GM12874 (cell line): ENCODE results near the gene SBF1.

ENCODE experiments used
- TF ChIP-seq, protein P1 (sequence below): IDR thresholded peaks from 2 replicates; pipeline ENCODE4 v1.5.1; 2011; ENCODE audit warnings: low read depth, mild to moderate bottlenecking, control low read depth, low read length, moderate library complexity; ENCODE audit not compliant: insufficient read depth

SBF1 gene

DNA sequence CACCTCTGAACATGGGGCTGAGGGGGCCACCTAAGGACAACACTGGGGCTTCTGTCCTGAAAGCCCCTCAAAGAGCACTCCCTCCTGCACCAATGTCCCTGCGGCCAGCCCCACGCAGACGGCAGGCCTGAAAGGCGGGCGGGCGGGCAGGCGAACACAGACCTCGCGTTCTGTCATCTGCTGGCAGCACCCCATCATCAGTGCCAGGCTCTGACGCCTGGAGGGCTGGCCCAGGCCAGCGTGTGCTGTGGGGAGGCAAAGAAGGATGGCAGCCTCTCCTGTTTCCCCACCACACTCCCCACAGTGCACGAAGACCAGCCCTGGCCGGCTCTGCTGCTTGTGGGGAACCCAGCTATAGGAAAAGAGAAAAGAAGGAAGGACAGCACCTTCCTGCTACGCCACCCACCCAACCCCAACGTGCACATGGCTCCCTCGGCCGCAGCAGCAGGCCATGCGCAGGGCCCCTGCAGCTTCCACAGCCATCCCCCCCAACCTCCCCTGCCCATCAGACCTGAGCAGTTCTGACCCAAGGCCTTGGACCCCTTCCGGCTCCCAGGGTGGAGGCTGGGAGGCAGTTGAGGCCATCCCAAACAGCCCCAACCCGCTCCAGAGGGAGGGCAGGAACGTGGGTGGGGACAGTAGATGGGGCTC, 3.5 kb downstream of the SBF1 start:
- TF ChIP-seq, protein P1, sequence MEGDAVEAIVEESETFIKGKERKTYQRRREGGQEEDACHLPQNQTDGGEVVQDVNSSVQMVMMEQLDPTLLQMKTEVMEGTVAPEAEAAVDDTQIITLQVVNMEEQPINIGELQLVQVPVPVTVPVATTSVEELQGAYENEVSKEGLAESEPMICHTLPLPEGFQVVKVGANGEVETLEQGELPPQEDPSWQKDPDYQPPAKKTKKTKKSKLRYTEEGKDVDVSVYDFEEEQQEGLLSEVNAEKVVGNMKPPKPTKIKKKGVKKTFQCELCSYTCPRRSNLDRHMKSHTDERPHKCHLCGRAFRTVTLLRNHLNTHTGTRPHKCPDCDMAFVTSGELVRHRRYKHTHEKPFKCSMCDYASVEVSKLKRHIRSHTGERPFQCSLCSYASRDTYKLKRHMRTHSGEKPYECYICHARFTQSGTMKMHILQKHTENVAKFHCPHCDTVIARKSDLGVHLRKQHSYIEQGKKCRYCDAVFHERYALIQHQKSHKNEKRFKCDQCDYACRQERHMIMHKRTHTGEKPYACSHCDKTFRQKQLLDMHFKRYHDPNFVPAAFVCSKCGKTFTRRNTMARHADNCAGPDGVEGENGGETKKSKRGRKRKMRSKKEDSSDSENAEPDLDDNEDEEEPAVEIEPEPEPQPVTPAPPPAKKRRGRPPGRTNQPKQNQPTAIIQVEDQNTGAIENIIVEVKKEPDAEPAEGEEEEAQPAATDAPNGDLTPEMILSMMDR: no peak

DNA sequence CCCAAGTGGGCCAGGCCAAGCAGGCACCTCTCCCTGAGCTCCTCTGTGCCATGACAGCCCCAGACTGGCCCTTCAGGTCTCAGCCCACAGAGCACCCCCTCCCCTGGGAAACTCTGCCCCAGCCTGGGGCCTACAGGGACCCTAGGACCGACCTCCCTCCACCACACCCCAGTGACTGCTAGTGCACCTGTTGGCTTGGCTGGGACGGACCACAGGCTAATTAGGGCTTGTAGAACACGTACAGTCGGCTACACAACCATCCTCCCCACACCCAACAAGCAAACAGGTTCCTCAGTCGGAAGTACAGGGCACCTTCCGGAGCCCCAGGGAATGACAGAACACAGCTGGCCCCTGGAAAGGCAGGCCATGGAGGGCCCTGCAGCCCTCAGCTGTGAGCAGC, 4.3 kb downstream of the SBF1 start:
- TF ChIP-seq, protein P1: no peak

DNA sequence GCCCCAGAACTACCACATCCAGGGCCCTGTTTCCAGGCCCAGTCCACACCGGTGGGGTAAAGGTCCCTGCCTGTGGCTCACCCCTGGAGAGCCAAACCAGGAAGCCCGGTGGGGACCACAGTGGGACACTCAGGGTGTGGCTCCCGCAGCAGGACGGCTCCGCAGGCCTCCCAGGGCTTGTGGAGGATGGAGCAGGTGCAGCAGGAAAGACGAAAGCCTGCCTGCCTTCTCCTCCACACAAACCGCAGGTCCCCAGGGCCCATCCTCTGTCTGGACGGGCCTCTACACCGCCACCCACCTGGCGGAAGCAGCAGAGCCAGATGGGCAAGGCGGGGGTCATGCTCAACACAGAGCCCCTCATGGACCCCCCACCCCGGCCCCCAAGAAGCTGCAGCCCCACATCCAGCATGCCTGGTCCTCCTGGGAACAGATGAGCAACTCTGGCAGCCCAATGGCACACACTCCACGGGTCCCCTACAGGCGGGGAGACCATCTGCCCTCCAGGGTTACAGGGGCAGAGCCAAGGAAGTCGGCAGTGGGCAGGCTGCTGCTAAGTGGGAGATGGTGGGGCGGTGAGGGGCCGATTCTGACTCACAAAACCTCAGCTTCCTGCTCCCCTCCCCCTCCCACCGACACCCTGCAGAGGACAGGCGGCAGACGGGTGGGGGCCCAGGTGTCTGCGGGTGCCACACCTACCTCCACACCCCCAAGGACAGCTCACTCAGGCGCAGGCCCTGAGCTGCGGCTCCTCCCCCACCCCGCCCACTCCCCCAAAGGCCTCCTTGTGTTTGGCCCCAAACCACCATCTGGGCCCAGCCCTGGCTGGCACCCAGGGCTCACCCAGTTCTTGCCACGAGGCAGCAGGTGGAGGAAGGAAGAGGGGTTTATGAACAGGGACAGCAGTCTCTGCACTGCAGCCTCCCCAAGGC, 5.2 kb downstream of the SBF1 start:
- TF ChIP-seq, protein P1: 0 out of 2 replicates have a peak, but pooled peaks have one; percentile 10

DNA sequence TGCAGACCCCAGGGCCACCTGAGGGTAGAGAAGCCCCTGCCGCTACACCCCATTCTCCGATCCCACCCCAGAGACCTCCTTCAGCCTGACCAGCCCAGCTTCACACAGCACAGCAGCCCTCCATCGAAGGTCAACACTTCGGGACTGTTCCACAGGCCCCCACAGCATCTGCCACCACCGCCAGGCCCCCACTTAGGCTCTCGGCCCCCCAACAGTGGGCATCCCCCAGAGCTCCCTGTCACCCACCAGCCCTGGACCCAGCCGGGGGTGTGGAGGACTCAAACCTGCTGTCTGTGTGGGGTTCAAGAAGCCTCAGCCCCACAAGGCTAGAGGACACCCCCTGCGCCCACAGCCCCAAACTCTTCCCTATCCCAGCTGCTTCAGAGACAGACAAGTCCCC, 6.2 kb downstream of the SBF1 start:
- TF ChIP-seq, protein P1: no peak

DNA sequence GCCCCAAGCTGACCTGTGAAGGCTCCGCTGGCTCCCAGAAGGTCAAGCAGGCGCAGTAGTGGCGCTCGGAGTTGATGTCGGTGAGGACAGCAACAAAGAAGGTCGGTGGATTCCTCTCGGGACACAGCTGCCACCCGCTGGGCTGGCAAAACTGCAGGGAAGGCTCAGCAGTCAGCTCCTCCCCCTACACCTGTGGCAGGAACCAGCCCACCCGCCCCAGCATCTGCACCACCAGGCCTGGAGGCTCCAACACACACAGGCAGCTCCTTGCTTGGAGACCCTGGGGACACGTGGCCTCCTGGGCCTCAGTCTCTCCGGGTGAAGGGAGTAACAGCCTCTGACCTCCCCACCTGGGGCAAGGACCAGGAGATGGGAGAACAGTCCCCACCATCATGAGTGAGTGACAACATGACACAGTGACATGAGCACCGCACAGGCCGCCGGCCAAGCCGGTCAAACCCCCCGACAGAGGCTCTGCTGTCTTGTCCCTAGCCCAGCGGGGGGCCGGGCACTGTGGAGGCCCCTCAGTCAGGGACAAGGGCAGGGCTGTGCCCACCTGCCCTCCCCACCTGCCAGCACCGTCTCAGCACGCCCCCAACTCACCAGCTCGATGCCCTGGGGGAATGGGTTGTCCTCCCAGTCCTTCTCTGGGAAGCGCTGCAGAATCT, 6.9 kb downstream of the SBF1 start:
- TF ChIP-seq, protein P1: no peak

DNA sequence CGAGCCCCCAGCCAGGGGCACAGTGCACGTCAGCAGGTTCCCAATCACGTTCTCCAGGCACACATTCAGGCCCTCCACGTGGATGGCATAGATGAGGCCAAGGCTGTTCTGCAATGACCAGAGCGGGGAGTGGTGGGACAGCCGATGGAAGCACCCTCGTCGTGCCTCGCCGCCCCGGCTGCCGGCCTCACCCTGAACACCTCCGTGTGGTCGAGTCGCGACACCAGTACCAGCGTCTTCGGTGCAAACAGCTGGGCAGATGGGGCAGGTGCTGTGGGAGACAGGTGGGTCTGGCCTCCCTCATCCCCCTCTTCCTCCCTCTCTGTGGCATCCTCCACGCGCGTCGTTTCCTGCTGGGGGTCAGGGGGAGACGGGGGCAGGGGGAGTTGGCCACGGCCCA, 7.5 kb downstream of the SBF1 start:
- TF ChIP-seq, protein P1: no peak
